SK-N-MC (cell line): ENCODE measurements around the gene FASTKD3.
A peak's percentile ranks its signal among the peaks of the same experiment; 100 is the strongest.
"Not testable (repeated sequence)": the region's sequence is repeated elsewhere in the genome, so short reads cannot be mapped to it uniquely, and the experiment has no call there.

ENCODE experiments used
- DNase-seq: peaks from one replicate; pipeline ENCODE4 v3.0.0-alpha.2; 2011; ENCODE audit warnings: low read depth, low spot score
- H3K27ac ChIP-seq: fragments of 200-600 bp; sonication (generic); 2 replicates; pipeline ENCODE4 v1.5.1; 2016; ENCODE audit warnings: mixed run types
- H3K36me3 ChIP-seq: fragments of 200-600 bp; sonication (generic); 2 replicates; pipeline ENCODE4 v1.6.1; 2017; ENCODE audit warnings: antibody characterized with exemption, low read length, mixed read lengths; ENCODE audit not compliant: insufficient read depth
- H3K4me3 ChIP-seq: fragments of 200-600 bp; sonication (generic); 2 replicates; pipeline ENCODE4 v1.5.1; 2016
- H3K9ac ChIP-seq: fragments of 200-600 bp; sonication (generic); 2 replicates; pipeline ENCODE4 v1.8.0; 2017; ENCODE audit warnings: mixed run types, mixed read lengths; ENCODE audit not compliant: insufficient read length
- H3K9me3 ChIP-seq: fragments of 200-600 bp; sonication (generic); 2 replicates; pipeline ENCODE4 v1.6.1; 2017; ENCODE audit warnings: low read depth, mild to moderate bottlenecking, antibody characterized with exemption, low read length, moderate library complexity, mixed read lengths
- EZH2 ChIP-seq: fragments of 200-600 bp; sonication (generic); IDR thresholded peaks from one replicate; pipeline ENCODE4 v1.6.1; 2017; ENCODE audit warnings: antibody characterized with exemption
- FOXP2 ChIP-seq: optimal IDR thresholded peaks from 2 replicates; pipeline ENCODE3; 2011; ENCODE audit warnings: mild to moderate bottlenecking, moderate library complexity; ENCODE audit not compliant: insufficient read depth; ENCODE audit errors: extremely low read length, control extremely low read depth
- POLR2AphosphoS5 ChIP-seq: IDR thresholded peaks from 2 replicates; pipeline ENCODE4 v1.6.1; 2012; ENCODE audit warnings: mild to moderate bottlenecking, low read depth, low read length, borderline replicate concordance

FASTKD3 gene, protein sequence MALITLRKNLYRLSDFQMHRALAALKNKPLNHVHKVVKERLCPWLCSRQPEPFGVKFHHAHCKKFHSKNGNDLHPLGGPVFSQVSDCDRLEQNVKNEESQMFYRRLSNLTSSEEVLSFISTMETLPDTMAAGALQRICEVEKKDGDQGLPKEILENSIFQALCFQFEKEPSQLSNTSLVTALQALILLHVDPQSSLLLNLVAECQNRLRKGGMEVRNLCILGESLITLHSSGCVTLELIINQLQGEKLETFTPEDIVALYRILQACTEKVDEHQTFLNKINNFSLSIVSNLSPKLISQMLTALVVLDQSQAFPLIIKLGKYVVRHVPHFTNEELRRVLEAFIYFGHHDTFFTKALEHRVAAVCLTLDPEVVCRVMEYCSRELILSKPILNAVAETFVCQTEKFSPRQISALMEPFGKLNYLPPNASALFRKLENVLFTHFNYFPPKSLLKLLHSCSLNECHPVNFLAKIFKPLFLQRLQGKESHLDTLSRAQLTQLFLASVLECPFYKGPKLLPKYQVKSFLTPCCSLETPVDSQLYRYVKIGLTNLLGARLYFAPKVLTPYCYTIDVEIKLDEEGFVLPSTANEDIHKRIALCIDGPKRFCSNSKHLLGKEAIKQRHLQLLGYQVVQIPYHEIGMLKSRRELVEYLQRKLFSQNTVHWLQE

GRCh38 chr5:7868773-7869473, at the start of gene FASTKD3, which contains the start of gene MTRR:
Gene FASTKD3, minus strand, starts transcription at chr5:7869031. Its CDS starts 948 bp downstream, at chr5:7868083.
Gene MTRR, plus strand, starts transcription at chr5:7869148. Its CDS starts 1,647 bp downstream, at chr5:7870795.
- no peaks in the 10 kb centered on the region for H3K9me3 ChIP-seq
- peaks cover 49% of the 10 kb centered on the region for H3K36me3 ChIP-seq

GRCh38 chr5:7917130-7918123, 48.6 kb upstream of the FASTKD3 start:
- no peak for TF ChIP-seq FOXP2
- TF ChIP-seq POLR2AphosphoS5, result no peak
- no peak for TF ChIP-seq EZH2
- Histone ChIP-seq H3K4me3 (no peak overlapping the region), H3K27ac (no peak overlapping the region), H3K9ac (no peak overlapping the region), H3K36me3 (no peaks in the 10 kb centered on the region), H3K9me3 (no peaks in the 10 kb centered on the region)
- DNase-seq, result no peak

More at GRCh38 chr5:7868773-7869473, at the start of gene FASTKD3, which contains the start of gene MTRR:
- H3K4me3 ChIP-seq, result peak within 1 kb of the TSS; percentile 86
- no peak within 1 kb of the TSS for H3K27ac ChIP-seq
- peak; percentile 50 for DNase-seq
- TF ChIP-seq FOXP2 (no peak), EZH2 (no peak), POLR2AphosphoS5 (peak; percentile 89)
- peak within 1 kb of the TSS; percentile 94 for H3K9ac ChIP-seq

DNA sequence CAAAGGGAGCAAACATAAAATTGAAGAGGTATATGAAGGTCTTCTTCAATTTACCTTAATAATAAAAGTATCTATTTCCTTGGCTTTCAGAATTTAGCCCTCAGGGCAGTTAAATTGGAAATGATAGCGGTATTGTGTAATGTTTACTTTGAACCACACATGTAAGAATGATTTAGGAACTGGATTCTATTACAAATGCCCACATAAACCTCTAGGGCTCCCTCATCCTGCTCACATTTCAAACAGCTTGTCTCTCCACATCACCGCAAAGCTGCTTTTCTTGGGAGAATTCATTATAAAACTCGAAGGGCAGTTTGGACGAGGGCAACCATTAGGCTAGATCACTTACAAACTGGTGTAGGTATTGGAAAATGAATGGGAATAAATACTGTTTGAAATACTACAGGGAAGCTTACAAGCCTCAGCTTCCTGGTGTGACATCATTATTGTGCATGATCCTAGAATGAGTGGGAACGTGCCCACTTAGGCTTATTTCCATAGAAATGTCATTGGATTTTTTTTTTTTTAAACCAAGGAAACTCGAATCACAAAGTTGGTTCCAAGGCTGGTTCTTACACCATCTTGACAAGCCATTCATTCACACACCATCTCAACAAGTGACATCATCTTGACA, 47.5 kb upstream of the FASTKD3 start:
- Histone ChIP-seq H3K9me3 (no peaks in the 10 kb centered on the region), H3K9ac (no peak overlapping the region), H3K27ac (no peak overlapping the region), H3K4me3 (no peak overlapping the region), H3K36me3 (no peaks in the 10 kb centered on the region)
- no peak for DNase-seq
- no peak for TF ChIP-seq FOXP2
- no peak for TF ChIP-seq POLR2AphosphoS5
- TF ChIP-seq EZH2, result no peak

GRCh38 chr5:7911429-7911771, 42.6 kb upstream of the FASTKD3 start:
- not testable (repeated sequence) for H3K9me3 ChIP-seq, H3K9ac ChIP-seq, H3K27ac ChIP-seq, H3K4me3 ChIP-seq, DNase-seq
- peaks cover 13% of the 10 kb centered on the region; the same call in 1 of the 2 replicates for H3K36me3 ChIP-seq

GRCh38 chr5:7910738-7911428, 42.1 kb upstream of the FASTKD3 start:
- DNase-seq, result no peak
- H3K9ac ChIP-seq, result no peak overlapping the region

DNA sequence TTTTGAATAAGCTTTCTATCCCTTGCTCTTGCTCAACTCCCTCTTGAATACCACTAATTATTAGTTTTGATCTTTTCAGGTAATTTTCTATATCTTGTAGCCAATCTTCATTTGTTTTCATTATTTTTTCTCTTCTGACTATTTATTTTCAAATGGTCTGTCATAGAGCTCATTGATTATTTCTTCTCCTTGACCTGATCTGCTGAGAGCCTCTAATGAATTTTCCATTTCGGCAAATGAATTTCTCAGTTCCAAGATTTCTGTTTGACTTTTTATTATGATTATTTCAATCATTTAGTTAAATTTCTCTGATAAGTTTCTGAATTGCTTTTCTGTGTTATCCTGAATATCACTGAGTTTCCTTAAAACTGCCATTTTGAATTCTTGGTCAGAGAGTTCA, 39.5 kb upstream of the FASTKD3 start:
- no peak overlapping the region for H3K9ac ChIP-seq

More at GRCh38 chr5:7910738-7911428, 42.1 kb upstream of the FASTKD3 start:
- H3K9me3 ChIP-seq, result 0 out of 2 replicates have a peak, but pooled peaks cover 4% of the 10 kb centered on the region
- H3K27ac ChIP-seq, result no peak overlapping the region
- peaks cover 13% of the 10 kb centered on the region; the same call in 1 of the 2 replicates for H3K36me3 ChIP-seq
- H3K4me3 ChIP-seq, result no peak overlapping the region
- no peak for TF ChIP-seq EZH2
- no peak for TF ChIP-seq FOXP2
- no peak for TF ChIP-seq POLR2AphosphoS5

More for the DNA sequence above, 39.5 kb upstream of the FASTKD3 start:
- 0 out of 2 replicates have a peak, but pooled peaks cover 4% of the 10 kb centered on the region for H3K9me3 ChIP-seq
- H3K27ac ChIP-seq, result no peak overlapping the region
- DNase-seq, result no peak
- TF ChIP-seq EZH2 (no peak), POLR2AphosphoS5 (no peak), FOXP2 (no peak)
- H3K36me3 ChIP-seq, result peaks cover 13% of the 10 kb centered on the region; the same call in 1 of the 2 replicates
- no peak overlapping the region for H3K4me3 ChIP-seq
